Breast epithelium (tissue), 3 donors: ENCODE measurements around the gene SPATA22.

ENCODE experiments used
- CTCF ChIP-seq, 3 donors: fragments of 450-650 bp; IDR thresholded peaks; one replicate each; pipeline ENCODE4 v1.5.1; 2016 to 2017; ENCODE audit warnings: antibody characterized with exemption in 3 of 3, mild to moderate bottlenecking in 3 of 3, moderate library complexity in 3 of 3
- POLR2A ChIP-seq: fragments of 450-650 bp; IDR thresholded peaks from one replicate; pipeline ENCODE4 v1.6.1; 2016; ENCODE audit warnings: antibody characterized with exemption, mild to moderate bottlenecking, moderate library complexity
- POLR2AphosphoS5 ChIP-seq, 3 donors: sonication (generic); formaldehyde crosslinking; IDR thresholded peaks; one replicate each; pipeline ENCODE4 v1.6.1; 2017; ENCODE audit warnings: antibody characterized with exemption in 3 of 3

GRCh38 chr17:3503285-3503684, 31.7 kb upstream of the SPATA22 start:
- TF ChIP-seq CTCF (IDR thresholded peaks at IDR 0.05) (no peak), POLR2A (no peak), POLR2AphosphoS5 (IDR thresholded peaks at IDR 0.05) (no peak)
